GM15510 (cell line): Measurements from ENCODE around the gene ELMOD3.
A peak's percentile ranks its signal among the peaks of the same experiment; 100 is the strongest.

ENCODE experiments used
- POLR2A ChIP-seq: IDR thresholded peaks from 3 replicates; pipeline ENCODE4 v1.6.1; 2011; ENCODE audit warnings: borderline replicate concordance; ENCODE audit not compliant: insufficient read length; ENCODE audit errors: extremely low read depth

The ELMOD3 gene

DNA sequence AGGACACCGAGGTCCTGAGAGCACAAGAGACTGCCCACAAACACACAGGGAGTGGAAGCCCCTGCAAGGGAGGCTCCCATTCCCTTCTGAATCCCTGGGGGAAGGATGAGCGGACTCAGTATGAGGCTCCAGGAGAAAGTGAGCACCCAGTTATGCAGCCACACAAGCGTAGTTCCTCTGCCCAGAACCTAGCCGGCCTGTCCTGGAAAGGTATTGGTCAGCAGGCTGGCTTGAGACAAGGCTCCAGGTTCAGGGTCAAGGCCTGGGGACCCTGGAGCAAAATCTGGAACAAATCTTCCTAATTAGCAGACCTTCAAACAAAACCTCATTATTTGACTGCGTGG lies 56.8 kb downstream of the ELMOD3 start:
- no peak for TF ChIP-seq POLR2A

GRCh38 chr2:85413592-85414420 lies 59.2 kb downstream of the ELMOD3 start:
- no peak for TF ChIP-seq POLR2A

GRCh38 chr2:85414761-85415553 lies 60.4 kb downstream of the ELMOD3 start:
- no peak for TF ChIP-seq POLR2A

DNA sequence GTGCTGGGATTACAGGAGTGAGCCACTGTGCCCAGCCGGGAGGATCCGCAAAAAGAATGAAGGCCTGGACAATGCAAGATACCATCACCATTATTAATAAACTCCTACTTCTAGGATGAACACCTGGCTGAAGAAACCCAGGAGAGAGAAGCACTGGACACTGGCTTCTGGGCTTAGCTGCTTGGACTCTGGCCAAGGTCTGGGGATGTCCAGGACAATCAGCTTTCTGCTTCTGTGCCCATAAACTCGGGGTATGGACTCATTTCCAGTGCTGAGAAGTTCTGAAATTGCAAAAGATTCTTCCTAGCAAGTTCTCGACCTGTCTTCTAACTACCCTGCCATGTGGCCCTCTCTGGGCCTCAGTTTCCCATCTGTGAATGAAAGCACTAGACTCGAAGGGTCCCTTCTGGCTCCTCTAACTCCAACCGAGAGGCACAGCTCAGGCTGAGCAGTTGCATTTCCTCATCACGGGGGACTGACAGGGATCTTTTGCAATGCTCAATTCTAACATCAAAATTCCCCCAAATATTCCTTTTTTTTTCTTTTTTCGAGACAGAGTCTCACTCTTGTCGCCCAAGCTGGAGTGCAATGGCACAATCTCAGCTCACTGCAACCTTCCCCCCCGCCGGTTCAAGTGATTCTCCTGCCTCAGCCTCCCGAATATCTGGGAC lies 61.5 kb downstream of the ELMOD3 start:
- TF ChIP-seq POLR2A: no peak

DNA sequence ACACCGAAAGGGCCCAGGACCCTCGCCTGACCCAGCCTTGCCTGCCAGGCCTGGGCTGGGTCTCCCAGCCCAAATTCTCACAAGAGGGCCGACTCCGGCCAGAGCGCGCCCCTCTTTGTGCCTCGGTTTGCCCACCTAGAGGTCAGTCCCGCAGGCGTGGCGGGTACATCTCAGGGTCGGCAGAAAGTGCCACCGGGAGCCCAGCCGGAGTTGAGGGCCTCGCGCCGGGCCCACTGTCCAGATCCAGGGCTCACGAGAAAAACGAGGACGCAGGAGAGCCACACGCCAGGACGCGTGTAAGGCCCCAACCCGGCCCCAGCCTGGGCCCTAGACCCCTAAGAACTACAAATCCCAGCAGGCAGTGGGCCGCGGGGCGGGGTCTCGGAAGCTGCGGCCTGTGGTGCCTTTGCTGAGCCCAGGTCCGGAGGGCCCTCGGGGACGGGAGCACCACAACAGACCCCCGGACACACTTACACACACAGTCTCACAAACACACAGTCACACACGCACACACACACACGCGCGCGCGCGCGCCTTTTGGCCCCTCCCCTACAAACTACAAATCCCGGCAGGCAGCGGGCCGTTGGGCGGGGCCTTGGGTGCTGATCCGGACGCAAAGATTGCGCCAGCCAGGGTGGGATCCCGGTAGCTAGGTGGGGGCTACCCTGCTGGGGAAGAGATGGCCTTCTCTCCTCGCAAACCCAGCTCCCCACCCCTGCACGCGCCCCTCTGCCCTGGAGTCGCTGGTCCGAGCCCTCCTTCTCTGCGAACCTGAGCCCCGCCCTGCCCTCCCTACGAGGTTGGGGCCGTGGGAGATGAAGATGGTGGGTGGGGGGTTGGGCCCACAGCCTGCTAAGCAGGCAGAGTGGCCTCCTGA lies 63.8 kb downstream of the ELMOD3 start, which contains the start of gene SH2D6:
Gene SH2D6, plus strand, starts transcription at position 583 of the 877 bp plus-strand sequence. CDS start 10,752 bp downstream, outside the sequence.
- TF ChIP-seq POLR2A: peak; percentile 60

- no peak for TF ChIP-seq POLR2A
Observed at GRCh38 chr2:85419009-85419675, 64.6 kb downstream of the ELMOD3 start.

- TF ChIP-seq POLR2A: no peak
Observed at GRCh38 chr2:85420536-85421259, 66.1 kb downstream of the ELMOD3 start.

- TF ChIP-seq POLR2A: no peak
Observed at GRCh38 chr2:85421260-85422071, 66.9 kb downstream of the ELMOD3 start.

DNA sequence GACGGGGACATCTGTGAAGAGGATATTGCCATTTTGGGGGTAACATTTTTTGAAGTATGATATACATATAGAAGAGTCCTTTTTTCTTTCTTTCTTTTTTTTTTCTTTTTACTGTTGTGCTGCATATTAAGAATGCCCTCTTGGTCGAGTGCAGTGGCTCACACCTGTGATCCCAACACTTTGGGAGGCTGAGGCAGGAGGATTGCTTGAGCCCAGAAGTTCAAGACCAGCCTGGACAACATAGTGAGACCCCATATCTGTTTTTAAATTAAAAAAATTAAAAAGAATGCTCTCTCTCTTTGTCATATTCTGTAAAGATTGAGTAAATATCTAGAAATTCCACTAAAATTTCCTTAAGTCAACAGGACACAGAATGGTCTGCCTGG lies 67.5 kb downstream of the ELMOD3 start:
- no peak for TF ChIP-seq POLR2A

DNA sequence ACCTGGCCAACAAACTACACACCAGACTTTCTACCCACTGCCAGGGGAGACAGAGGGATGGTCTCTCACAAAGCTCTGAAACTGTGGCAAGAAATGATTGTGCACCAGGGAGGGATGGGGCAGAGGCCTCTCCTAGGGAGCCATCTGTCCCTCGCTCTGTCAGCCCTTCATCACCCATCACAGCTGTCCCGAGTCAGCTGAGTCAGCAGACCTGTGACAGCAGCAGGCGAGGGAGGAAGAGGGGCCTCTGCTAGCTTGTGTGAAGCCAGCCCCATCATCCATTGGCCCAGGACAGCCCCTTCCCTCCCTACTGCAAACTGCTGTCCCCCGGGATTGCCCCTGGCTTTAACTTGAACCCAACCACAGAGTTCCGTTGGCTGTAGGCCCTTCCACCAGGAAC lies 69.0 kb downstream of the ELMOD3 start:
- TF ChIP-seq POLR2A: no peak

DNA sequence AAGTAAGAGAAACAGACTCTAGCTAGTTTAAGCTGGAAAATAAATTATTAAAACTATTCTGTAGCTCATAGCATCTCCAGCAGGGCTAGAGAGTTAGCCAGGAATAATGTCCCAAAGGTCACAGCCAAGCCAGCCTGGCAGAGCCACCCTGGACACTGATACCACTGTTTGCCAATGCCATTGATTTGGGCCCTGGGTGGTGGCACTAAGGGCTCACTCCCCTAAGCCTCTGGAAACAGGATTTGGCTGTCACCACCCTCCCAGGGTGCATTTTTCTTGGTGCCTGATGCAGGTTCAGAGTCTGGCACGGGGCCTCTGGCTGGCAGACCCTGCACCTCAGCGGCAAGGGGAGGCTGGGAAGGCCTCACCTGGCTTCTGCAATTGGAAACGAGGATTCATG lies 71.0 kb downstream of the ELMOD3 start:
- TF ChIP-seq POLR2A: no peak

DNA sequence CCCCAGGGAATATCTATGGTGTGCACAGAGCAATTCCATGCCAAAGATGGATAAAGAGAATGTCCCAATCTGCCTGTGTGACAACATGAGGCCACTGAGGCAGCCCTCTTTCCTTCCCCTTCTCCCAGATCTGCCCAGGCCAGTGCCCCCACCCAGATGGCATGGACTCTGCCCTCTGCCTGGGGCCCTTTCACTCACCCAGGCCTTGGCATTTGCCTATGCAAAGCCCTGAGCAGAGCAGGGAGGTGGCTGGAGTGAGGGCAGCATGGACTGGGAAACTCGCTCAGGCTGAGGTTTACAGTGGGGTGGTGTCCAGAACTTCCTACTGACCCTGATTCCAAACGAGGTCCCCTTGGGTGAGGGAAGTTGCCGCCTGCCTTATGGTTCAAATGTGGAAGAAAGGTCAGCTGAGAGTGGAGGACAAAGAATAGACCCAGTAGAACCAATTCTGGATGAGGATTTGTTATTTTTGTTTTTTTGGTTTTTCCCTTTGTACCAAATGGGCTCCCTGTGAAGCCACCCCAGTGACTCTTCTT lies 72.8 kb downstream of the ELMOD3 start:
- TF ChIP-seq POLR2A: no peak
